Tibial nerve (tissue), 4 donors: ENCODE data around the gene CEP20.

Experiments used
- EP300 ChIP-seq, 2 donors: sonication (generic); formaldehyde crosslinking; IDR thresholded peaks; one replicate each; pipeline ENCODE4 v1.6.1; 2017; ENCODE audit warnings: antibody characterized with exemption in 2 of 2, mild to moderate bottlenecking in 1 of 2
- POLR2A ChIP-seq, 2 donors: fragments of 450-650 bp; IDR thresholded peaks; one replicate each; pipeline ENCODE4 v1.6.1; 2017; ENCODE audit warnings: antibody characterized with exemption in 2 of 2, mild to moderate bottlenecking in 2 of 2, moderate library complexity in 2 of 2
- TF ChIP-seq, protein P1 (sequence below), 5 experiments: fragments of 200-600 bp in 3 of 5; fragments of 450-650 bp in 2 of 5; sonication (generic) in 3 of 5; IDR thresholded peaks; one replicate each; pipeline ENCODE4 v1.5.1; 2016 to 2019; ENCODE audit warnings: antibody characterized with exemption in 5 of 5, mild to moderate bottlenecking in 3 of 5, moderate library complexity in 2 of 5

GRCh38 chr16:15903960-15904359, 15.6 kb upstream of the CEP20 start:
- TF ChIP-seq, protein P1, sequence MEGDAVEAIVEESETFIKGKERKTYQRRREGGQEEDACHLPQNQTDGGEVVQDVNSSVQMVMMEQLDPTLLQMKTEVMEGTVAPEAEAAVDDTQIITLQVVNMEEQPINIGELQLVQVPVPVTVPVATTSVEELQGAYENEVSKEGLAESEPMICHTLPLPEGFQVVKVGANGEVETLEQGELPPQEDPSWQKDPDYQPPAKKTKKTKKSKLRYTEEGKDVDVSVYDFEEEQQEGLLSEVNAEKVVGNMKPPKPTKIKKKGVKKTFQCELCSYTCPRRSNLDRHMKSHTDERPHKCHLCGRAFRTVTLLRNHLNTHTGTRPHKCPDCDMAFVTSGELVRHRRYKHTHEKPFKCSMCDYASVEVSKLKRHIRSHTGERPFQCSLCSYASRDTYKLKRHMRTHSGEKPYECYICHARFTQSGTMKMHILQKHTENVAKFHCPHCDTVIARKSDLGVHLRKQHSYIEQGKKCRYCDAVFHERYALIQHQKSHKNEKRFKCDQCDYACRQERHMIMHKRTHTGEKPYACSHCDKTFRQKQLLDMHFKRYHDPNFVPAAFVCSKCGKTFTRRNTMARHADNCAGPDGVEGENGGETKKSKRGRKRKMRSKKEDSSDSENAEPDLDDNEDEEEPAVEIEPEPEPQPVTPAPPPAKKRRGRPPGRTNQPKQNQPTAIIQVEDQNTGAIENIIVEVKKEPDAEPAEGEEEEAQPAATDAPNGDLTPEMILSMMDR (IDR thresholded peaks at IDR 0.05): no peak
- TF ChIP-seq EP300 (IDR thresholded peaks at IDR 0.05): no peak
- TF ChIP-seq POLR2A (IDR thresholded peaks at IDR 0.05): no peak
